Measurements from ENCODE around the gene TMEM128.
A peak's percentile ranks its signal among the peaks of the same experiment; 100 is the strongest.
"Not testable (repeated sequence)": the region's sequence is repeated elsewhere in the genome, so short reads cannot be mapped to it uniquely, and the experiment has no call there.

The TMEM128 gene

GRCh38 chr4:4256799-4257198 lies 8.8 kb upstream of the TMEM128 start:
- H2AFZ ChIP-seq (ENCODE audit: low read length, unreplicated experiment): no peak overlapping the region
- no peak overlapping the region for H3K4me3 ChIP-seq (ENCODE audit: low read depth, low read length)
- no peak overlapping the region for H3K27ac ChIP-seq (ENCODE audit: low read depth, low read length)
- H3K36me3 ChIP-seq (ENCODE audit: insufficient read depth, low read length): no peaks in the 10 kb centered on the region
- peaks cover 8% of the 10 kb centered on the region for H3K4me1 ChIP-seq (ENCODE audit: control insufficient read depth, insufficient read depth, low read length, unreplicated experiment)
- peaks cover 18% of the 10 kb centered on the region for H3K27me3 ChIP-seq (ENCODE audit: insufficient read depth, low read length)
- H3K79me2 ChIP-seq (ENCODE audit: control insufficient read depth, insufficient read depth, low read length, unreplicated experiment): no peaks in the 10 kb centered on the region

- Histone ChIP-seq H3K4me1 (ENCODE audit: control insufficient read depth, insufficient read depth, low read length, unreplicated experiment) (peaks cover 6% of the 10 kb centered on the region), H3K4me3 (ENCODE audit: low read depth, low read length) (no peak overlapping the region), H3K27me3 (ENCODE audit: insufficient read depth, low read length) (peaks cover 18% of the 10 kb centered on the region), H3K79me2 (ENCODE audit: control insufficient read depth, insufficient read depth, low read length, unreplicated experiment) (no peaks in the 10 kb centered on the region), H3K36me3 (ENCODE audit: insufficient read depth, low read length) (no peaks in the 10 kb centered on the region), H3K27ac (ENCODE audit: low read depth, low read length) (no peak overlapping the region), H2AFZ (ENCODE audit: low read length, unreplicated experiment) (no peak overlapping the region)
These were observed 6.6 kb upstream of the TMEM128 start for GRCh38 chr4:4254666-4255065.

- Histone ChIP-seq H2AFZ (ENCODE audit: low read length, unreplicated experiment) (no peak overlapping the region), H3K79me2 (ENCODE audit: control insufficient read depth, insufficient read depth, low read length, unreplicated experiment) (no peaks in the 10 kb centered on the region), H3K27ac (ENCODE audit: low read depth, low read length) (no peak overlapping the region), H3K4me3 (ENCODE audit: low read depth, low read length) (no peak overlapping the region), H3K4me1 (ENCODE audit: control insufficient read depth, insufficient read depth, low read length, unreplicated experiment) (peaks cover under 1% of the 10 kb centered on the region), H3K27me3 (ENCODE audit: insufficient read depth, low read length) (peaks cover 18% of the 10 kb centered on the region), H3K36me3 (ENCODE audit: insufficient read depth, low read length) (no peaks in the 10 kb centered on the region)
These were observed 6.2 kb upstream of the TMEM128 start for GRCh38 chr4:4254199-4254598.

GRCh38 chr4:4249866-4250265 lies 1.8 kb upstream of the TMEM128 start:
- H3K36me3 ChIP-seq (ENCODE audit: insufficient read depth, low read length): peaks cover 3% of the 10 kb centered on the region; the same call in 1 of the 2 replicates
- H3K27ac ChIP-seq (ENCODE audit: low read depth, low read length): no peak overlapping the region
- peaks cover 12% of the 10 kb centered on the region for H3K79me2 ChIP-seq (ENCODE audit: control insufficient read depth, insufficient read depth, low read length, unreplicated experiment)
- H3K27me3 ChIP-seq (ENCODE audit: insufficient read depth, low read length): peaks cover 9% of the 10 kb centered on the region
- no peak overlapping the region for H2AFZ ChIP-seq (ENCODE audit: low read length, unreplicated experiment)
- H3K4me3 ChIP-seq (ENCODE audit: low read depth, low read length): no peak overlapping the region
- H3K4me1 ChIP-seq (ENCODE audit: control insufficient read depth, insufficient read depth, low read length, unreplicated experiment): peaks cover 6% of the 10 kb centered on the region

DNA sequence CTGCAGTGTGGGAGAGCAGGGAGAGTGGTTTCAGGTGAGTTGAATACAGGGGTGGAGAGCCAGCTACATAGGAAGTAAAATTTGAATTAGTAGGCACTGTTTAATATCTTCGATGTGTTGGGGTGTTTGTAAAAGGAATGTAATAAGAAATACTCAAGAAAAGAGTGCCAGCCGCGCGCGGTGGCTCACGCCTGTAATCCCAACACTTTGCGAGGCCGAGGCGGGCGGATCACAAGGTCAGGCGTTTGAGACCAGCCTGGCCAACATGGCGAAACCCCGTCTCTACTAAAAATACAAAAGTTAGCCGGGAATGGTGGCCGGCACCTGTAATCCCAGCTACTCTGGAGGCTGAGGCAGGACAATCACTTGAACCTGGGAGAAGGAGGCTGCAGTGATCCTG lies 1.3 kb upstream of the TMEM128 start:
- not testable (repeated sequence) for H3K27me3 ChIP-seq (ENCODE audit: insufficient read depth, low read length); H3K27ac ChIP-seq (ENCODE audit: low read depth, low read length)
- peak overlapping the region; percentile 96 for H3K4me3 ChIP-seq (ENCODE audit: low read depth, low read length)

DNA sequence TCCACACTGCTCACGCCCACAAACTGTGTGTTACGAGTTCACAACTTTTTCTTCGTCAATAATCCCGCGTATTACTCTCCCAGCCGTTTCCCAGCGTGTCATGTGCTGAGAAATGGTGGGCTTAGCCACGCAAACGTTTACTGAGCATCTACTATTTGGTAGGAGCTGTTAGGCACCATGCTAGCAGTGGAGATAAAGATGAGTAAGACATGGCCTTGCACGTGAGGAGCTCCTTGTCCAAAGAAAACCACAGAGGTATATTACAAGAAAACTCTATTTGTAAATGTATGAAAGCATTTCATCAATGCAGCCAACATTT lies 821 bp upstream of the TMEM128 start:
- Histone ChIP-seq H3K36me3 (ENCODE audit: insufficient read depth, low read length) (peaks cover 3% of the 10 kb centered on the region; the same call in 1 of the 2 replicates), H2AFZ (ENCODE audit: low read length, unreplicated experiment) (peak overlapping the region; percentile 92), H3K79me2 (ENCODE audit: control insufficient read depth, insufficient read depth, low read length, unreplicated experiment) (peaks cover 12% of the 10 kb centered on the region), H3K4me3 (ENCODE audit: low read depth, low read length) (peak overlapping the region; percentile 96), H3K27ac (ENCODE audit: low read depth, low read length) (peak overlapping the region; percentile 90), H3K4me1 (ENCODE audit: control insufficient read depth, insufficient read depth, low read length, unreplicated experiment) (peaks cover 6% of the 10 kb centered on the region), H3K27me3 (ENCODE audit: insufficient read depth, low read length) (no peaks in the 10 kb centered on the region)

More for the DNA sequence above, 1.3 kb upstream of the TMEM128 start:
- H3K79me2 ChIP-seq (ENCODE audit: control insufficient read depth, insufficient read depth, low read length, unreplicated experiment): peaks cover 12% of the 10 kb centered on the region
- not testable (repeated sequence) for H3K36me3 ChIP-seq (ENCODE audit: insufficient read depth, low read length); H3K4me1 ChIP-seq (ENCODE audit: control insufficient read depth, insufficient read depth, low read length, unreplicated experiment); H2AFZ ChIP-seq (ENCODE audit: low read length, unreplicated experiment)

DNA sequence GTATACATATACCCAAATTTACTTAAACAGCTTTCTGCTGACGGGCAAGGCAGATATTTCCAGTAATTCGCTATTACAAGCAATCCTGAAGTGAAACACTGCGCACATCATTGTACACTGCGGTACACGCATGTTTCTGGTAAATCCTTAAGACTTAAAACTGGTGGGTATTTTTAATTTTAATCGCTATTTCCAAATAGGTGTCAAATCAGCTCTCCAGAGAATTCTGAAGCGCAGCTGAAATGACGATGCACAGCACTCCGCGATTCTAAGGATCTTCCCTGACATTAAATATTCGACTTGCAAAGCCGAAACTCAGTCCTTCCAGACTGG lies 361 bp downstream of the TMEM128 start:
- Histone ChIP-seq H3K36me3 (ENCODE audit: insufficient read depth, low read length) (peaks cover 3% of the 10 kb centered on the region; the same call in 1 of the 2 replicates), H3K27me3 (ENCODE audit: insufficient read depth, low read length) (no peaks in the 10 kb centered on the region), H3K27ac (ENCODE audit: low read depth, low read length) (peak overlapping the region; percentile 90), H3K4me1 (ENCODE audit: control insufficient read depth, insufficient read depth, low read length, unreplicated experiment) (peaks cover 6% of the 10 kb centered on the region), H3K79me2 (ENCODE audit: control insufficient read depth, insufficient read depth, low read length, unreplicated experiment) (peaks cover 12% of the 10 kb centered on the region), H2AFZ (ENCODE audit: low read length, unreplicated experiment) (peak overlapping the region; percentile 92), H3K4me3 (ENCODE audit: low read depth, low read length) (peak overlapping the region; percentile 96)

GRCh38 chr4:4245172-4245571 lies 2.9 kb downstream of the TMEM128 start:
- Histone ChIP-seq H3K27me3 (ENCODE audit: insufficient read depth, low read length) (no peaks in the 10 kb centered on the region), H3K4me1 (ENCODE audit: control insufficient read depth, insufficient read depth, low read length, unreplicated experiment) (peaks cover 6% of the 10 kb centered on the region), H3K4me3 (ENCODE audit: low read depth, low read length) (no peak overlapping the region), H3K27ac (ENCODE audit: low read depth, low read length) (no peak overlapping the region), H3K79me2 (ENCODE audit: control insufficient read depth, insufficient read depth, low read length, unreplicated experiment) (peaks cover 12% of the 10 kb centered on the region), H3K36me3 (ENCODE audit: insufficient read depth, low read length) (peaks cover 14% of the 10 kb centered on the region), H2AFZ (ENCODE audit: low read length, unreplicated experiment) (no peak overlapping the region)

- H3K79me2 ChIP-seq (ENCODE audit: control insufficient read depth, insufficient read depth, low read length, unreplicated experiment); H2AFZ ChIP-seq (ENCODE audit: low read length, unreplicated experiment); H3K27ac ChIP-seq (ENCODE audit: low read depth, low read length); H3K4me3 ChIP-seq (ENCODE audit: low read depth, low read length); H3K27me3 ChIP-seq (ENCODE audit: insufficient read depth, low read length); H3K4me1 ChIP-seq (ENCODE audit: control insufficient read depth, insufficient read depth, low read length, unreplicated experiment): not testable (repeated sequence)
- peaks cover 18% of the 10 kb centered on the region for H3K36me3 ChIP-seq (ENCODE audit: insufficient read depth, low read length)
These were observed 8.5 kb downstream of the TMEM128 start for GRCh38 chr4:4239551-4239950.

DNA sequence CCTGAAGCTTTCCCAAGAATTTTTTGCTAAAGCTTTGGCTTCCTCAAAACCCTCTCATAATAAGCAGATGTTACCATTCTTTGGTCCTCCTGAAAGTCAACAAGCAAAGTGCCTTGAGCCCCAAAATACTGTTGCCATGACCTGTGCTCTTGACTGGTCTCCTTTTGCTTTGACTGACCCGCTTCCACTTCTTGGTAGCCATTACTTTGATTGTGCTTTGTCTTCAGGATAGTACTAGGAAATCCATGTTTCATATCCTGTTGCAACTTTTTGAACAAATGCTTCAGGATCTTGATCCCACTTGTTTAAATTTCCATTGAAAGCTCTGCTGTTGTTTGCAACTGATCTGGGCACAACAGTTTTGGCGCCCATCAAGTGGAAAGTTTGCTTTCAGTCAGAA lies 14.4 kb downstream of the TMEM128 start:
- Histone ChIP-seq H3K27ac (ENCODE audit: low read depth, low read length) (no peak overlapping the region), H2AFZ (ENCODE audit: low read length, unreplicated experiment) (no peak overlapping the region), H3K4me3 (ENCODE audit: low read depth, low read length) (no peak overlapping the region), H3K27me3 (ENCODE audit: insufficient read depth, low read length) (peaks cover 14% of the 10 kb centered on the region), H3K79me2 (ENCODE audit: control insufficient read depth, insufficient read depth, low read length, unreplicated experiment) (no peaks in the 10 kb centered on the region), H3K36me3 (ENCODE audit: insufficient read depth, low read length) (0 out of 2 replicates have a peak, but pooled peaks cover 4% of the 10 kb centered on the region), H3K4me1 (ENCODE audit: control insufficient read depth, insufficient read depth, low read length, unreplicated experiment) (no peaks in the 10 kb centered on the region)

GRCh38 chr4:4228356-4228668 lies 19.7 kb downstream of the TMEM128 start:
- Histone ChIP-seq H3K4me1 (ENCODE audit: control insufficient read depth, insufficient read depth, low read length, unreplicated experiment) (no peaks in the 10 kb centered on the region), H3K4me3 (ENCODE audit: low read depth, low read length) (no peak overlapping the region), H3K27me3 (ENCODE audit: insufficient read depth, low read length) (peaks cover 62% of the 10 kb centered on the region), H3K79me2 (ENCODE audit: control insufficient read depth, insufficient read depth, low read length, unreplicated experiment) (no peaks in the 10 kb centered on the region), H3K36me3 (ENCODE audit: insufficient read depth, low read length) (no peaks in the 10 kb centered on the region), H2AFZ (ENCODE audit: low read length, unreplicated experiment) (no peak overlapping the region), H3K27ac (ENCODE audit: low read depth, low read length) (no peak overlapping the region)
